HepG2 (cell line): Measurements from ENCODE around the gene TRIM6. TPM values are rescaled to one million over a fixed set of nuclear protein-coding genes. Genes with fewer than 3 reads are reported as not detected.

Experiments
- ATAC-seq: fragments of 200-7000 bp; cut with Tn5 transposase; 3 replicates; pipeline ENCODE4 v1.9.1; 2020; ENCODE audit warnings: mild to moderate bottlenecking, moderate library complexity
- BruUV-seq: library from RNA; stranded (reverse); fragments of 400-500 nt; replicated peaks from 2 replicates; lab custom pipeline; 2021; lab: Mats Ljungman, UMichigan
- CTCF ChIA-PET: fragments of 300-600 bp; formaldehyde crosslinking; extraction: SDS; loops from one replicate; lab custom pipeline; 2021; ENCODE audit warnings: low total read pairs, inconsistent platforms, low intra/inter-chr PET ratio; lab: Yijun Ruan, JAX
- POLR2A ChIA-PET: fragments of 350-600 bp; sonication (Branson Sonifier 250); formaldehyde crosslinking; loops from one replicate; lab custom pipeline; 2020; ENCODE audit warnings: antibody characterized with exemption, inconsistent platforms; lab: Yijun Ruan, JAX
- DNase-seq: peaks from one replicate; pipeline ENCODE4 v3.0.0-alpha.2; 2015; ENCODE audit warnings: low spot score
- FAIRE-seq: peaks from 3 replicates; lab custom pipeline; 2011; peaks lifted over from hg19 to GRCh38; lab: Jason Lieb, UNC
- H2AFZ ChIP-seq: one replicate; pipeline ENCODE4 v1.6.1; 2011; ENCODE audit warnings: low read length, inconsistent platforms
- H3K27ac ChIP-seq: fragments of 300-600 bp; 3 replicates; pipeline ENCODE4 v1.8.0; 2011; ENCODE audit warnings: mixed run types, mild to moderate bottlenecking, mixed read lengths, low read length, inconsistent platforms; ENCODE audit not compliant: insufficient read depth; ENCODE audit errors: extremely low read length
- H3K27me3 ChIP-seq, 2 experiments: fragments of 200-600 bp in 1 of 2; 2 replicates in 1 of 2; 3 replicates in 1 of 2; pipeline versions ENCODE4 v1.6.0 to v1.8.0; 2011; ENCODE audit warnings: low read length in 2 of 2, mild to moderate bottlenecking in 2 of 2, moderate library complexity in 2 of 2, inconsistent platforms in 1 of 2; ENCODE audit not compliant: insufficient read depth in 2 of 2, control insufficient read depth in 1 of 2
- H3K36me3 ChIP-seq, 2 experiments: fragments of 200-600 bp in 1 of 2; replicated peaks in 1 of 2; 2 replicates in 1 of 2; 3 replicates in 1 of 2; pipeline versions ENCODE4 v1.5.1 to v1.8.0; 2011; ENCODE audit warnings: low read length in 2 of 2, inconsistent platforms in 1 of 2; ENCODE audit not compliant: insufficient read depth in 2 of 2, control insufficient read depth in 1 of 2
- H3K4me1 ChIP-seq: 2 replicates; pipeline ENCODE4 v1.5.1; 2012; ENCODE audit warnings: low read length, inconsistent platforms; ENCODE audit not compliant: insufficient read depth
- H3K4me2 ChIP-seq: 2 replicates; pipeline ENCODE4 v1.6.0; 2011; ENCODE audit warnings: low read depth, low read length, inconsistent platforms
- H3K4me3 ChIP-seq, 3 experiments: fragments of 200-600 bp in 1 of 3; sonication (generic), shearing (Covaris generic) in 1 of 3; replicated peaks in 1 of 3; 2 replicates each; pipeline ENCODE4 v1.5.1; 2011 to 2016; ENCODE audit warnings: low read length in 3 of 3, inconsistent platforms in 2 of 3, low read depth in 2 of 3, mild to moderate bottlenecking in 2 of 3, control low read depth in 1 of 3, mixed read lengths in 1 of 3; ENCODE audit not compliant: insufficient read depth in 1 of 3
- H3K79me2 ChIP-seq: one replicate; pipeline ENCODE4 v1.6.1; 2011; ENCODE audit warnings: low read length, inconsistent platforms; ENCODE audit not compliant: insufficient read depth
- H3K9ac ChIP-seq: 2 replicates; pipeline ENCODE4 v1.6.0; 2011; ENCODE audit warnings: mild to moderate bottlenecking, low read depth, low read length, inconsistent platforms; ENCODE audit not compliant: insufficient read depth
- H3K9me3 ChIP-seq: 2 replicates; pipeline ENCODE4 v1.5.1; 2012; ENCODE audit warnings: mild to moderate bottlenecking, low read length
- H4K20me1 ChIP-seq: 2 replicates; pipeline ENCODE4 v1.6.0; 2011; ENCODE audit warnings: inconsistent platforms, mild to moderate bottlenecking, low read length, moderate library complexity; ENCODE audit not compliant: insufficient read depth
- KLF11 ChIP-seq: IDR thresholded peaks from 2 replicates; pipeline ENCODE4 v1.6.1; 2016; ENCODE audit warnings: missing compliant biosample characterization
- KLF16 ChIP-seq, 2 experiments: sonication (generic) in 1 of 2; formaldehyde crosslinking in 1 of 2; IDR thresholded peaks; 2 replicates each; pipeline versions ENCODE4 v1.6.1 to v1.8.0; 2016 to 2023; ENCODE audit warnings: missing genetic modification reagents in 2 of 2, missing compliant biosample characterization in 1 of 2
- MED8 ChIP-seq: sonication (generic); formaldehyde crosslinking; IDR thresholded peaks from 2 replicates; pipeline ENCODE4 v1.8.1; 2023; ENCODE audit warnings: mild to moderate bottlenecking, missing genetic modification reagents; ENCODE audit not compliant: insufficient replicate concordance
- RBM22 ChIP-seq: fragments of 200-400 bp; formaldehyde crosslinking; optimal IDR thresholded peaks from 2 replicates; pipeline ENCODE3; 2017; ENCODE audit warnings: mild to moderate bottlenecking, low read length, moderate library complexity
- SKI ChIP-seq: fragments of 450-650 bp; IDR thresholded peaks from one replicate; pipeline ENCODE4 v1.6.1; 2018; ENCODE audit warnings: mild to moderate bottlenecking; ENCODE audit not compliant: partially characterized antibody
- ZNF740 ChIP-seq: sonication (generic); formaldehyde crosslinking; IDR thresholded peaks from 2 replicates; pipeline ENCODE4 v1.4.0; 2020; ENCODE audit warnings: missing genetic modification reagents
- ZNF75D ChIP-seq: sonication (generic); formaldehyde crosslinking; IDR thresholded peaks from 2 replicates; pipeline ENCODE4 v1.8.1; 2023; ENCODE audit warnings: missing genetic modification reagents, mild to moderate bottlenecking, borderline replicate concordance
- ZNF766 ChIP-seq: sonication (generic); formaldehyde crosslinking; IDR thresholded peaks from 2 replicates; pipeline ENCODE4 v1.5.0; 2020; ENCODE audit warnings: missing genetic modification reagents, borderline replicate concordance
- ZNF816 ChIP-seq: sonication (generic); formaldehyde crosslinking; IDR thresholded peaks from 2 replicates; pipeline ENCODE4 v1.8.0; 2022; ENCODE audit warnings: missing genetic modification reagents, mild to moderate bottlenecking, borderline replicate concordance
- WGBS: methylation state at CpG from one replicate; pipeline ENCODE4 v1.1.6; 2017; ENCODE audit warnings: low lambda C conversion rate; 5-methylcytosine and 5-hydroxymethylcytosine counted together
- in situ Hi-C: cut with HindIII; loops from 2 replicates; pipeline ENCODE4 v1.10.0; 2017; ENCODE audit warnings: low pct_unique_long_range_greater_than_20kb; ENCODE audit not compliant: extremely low pct_ligation_motif_present
- intact Hi-C: fragments of 100-400 bp; cut with micrococcal nuclease; formaldehyde crosslinking; loops from one replicate; pipeline ENCODE4 v1.10.0; 2022; ENCODE audit not compliant: unreplicated experiment
- polyA plus RNA-seq, 8 experiments: library from polyadenylated mRNA; depleted of rRNA in 3 of 8; stranded (reverse) in 7 of 8; unstranded in 1 of 8; fragments of >200 nt; fragmentation: Illumina TruSeq in 4 of 8; extraction: Trizol in 4 of 8; gene quantifications; 2 replicates each; pipeline versions ENCODE4 v1.2.1 to v1.2.3, GENCODE V29; 2011 to 2016; ENCODE audit warnings: low read depth in 4 of 8, missing spikeins in 1 of 8, mixed read lengths in 1 of 8; ENCODE audit not compliant: insufficient read depth in 1 of 8
- total RNA-seq, 5 experiments: library from RNA; depleted of rRNA; stranded (reverse); fragments of >200 nt; fragmentation: Illumina TruSeq; extraction: Trizol; gene quantifications; 2 replicates each; pipeline ENCODE4 v1.2.3, GENCODE V29; 2016; ENCODE audit warnings: low read depth in 1 of 5

TRIM6 gene
- total and polyA plus RNA-seq, 2 of the 13 experiments (the other 11 are each of a cell fraction or from before 2014, with no cell fraction given): not detected

- Histone ChIP-seq H2AFZ (no peak overlapping the region), H3K27ac (no peak overlapping the region), H3K4me1 (no peaks in the 10 kb centered on the region), H3K4me2 (no peak overlapping the region), H3K4me3 (no peak overlapping the region), H3K79me2 (no peaks in the 10 kb centered on the region), H4K20me1 (no peaks in the 10 kb centered on the region), H3K9ac (no peak overlapping the region), H3K27me3 (no peaks in the 10 kb centered on the region; a peak in 1 of 5 replicates), H3K9me3 (no peaks in the 10 kb centered on the region), H3K36me3 (no peaks in the 10 kb centered on the region)
- BruUV-seq: no TSS peak
- in situ Hi-C loops: no loop called here
- 16% methylated on average over 2 of the region's 2 CpGs for WGBS
- POLR2A ChIA-PET: no interaction called here
- DNase-seq (no peak), ATAC-seq (no peak), FAIRE-seq (no peak)
- TF ChIP-seq SKI: no peak
- TF ChIP-seq KLF11: no peak
- no peak for TF ChIP-seq MED8 (CRISPR knock-in tag)
- CTCF ChIA-PET: no interaction called here
- intact Hi-C loops: no loop called here
Measured at GRCh38 chr11:5574654-5575053, 21.8 kb upstream of the TRIM6 start.

GRCh38 chr11:5575152-5575551 is 21.3 kb upstream of the TRIM6 start:
- FAIRE-seq (no peak), DNase-seq (no peak), ATAC-seq (no peak)
- no peak overlapping the region for H2AFZ ChIP-seq
- H3K36me3 ChIP-seq: no peaks in the 10 kb centered on the region
- intact Hi-C loops (no loop called here), in situ Hi-C loops (no loop called here)
- H3K27ac ChIP-seq: no peak overlapping the region
- TF ChIP-seq ZNF740 (CRISPR knock-in tag) (no peak), RBM22 (no peak), ZNF766 (CRISPR knock-in tag) (no peak), ZNF816 (CRISPR knock-in tag) (no peak), ZNF75D (no peak), KLF16 (CRISPR knock-in tag; IDR thresholded peaks at IDR 0.05) (no peak)
- CTCF ChIA-PET: no interaction called here
- no peaks in the 10 kb centered on the region for H3K4me1 ChIP-seq
- 3% methylated on average over 4 of the region's 4 CpGs for WGBS
- H4K20me1 ChIP-seq: no peaks in the 10 kb centered on the region
- no peak overlapping the region for H3K4me2 ChIP-seq
- H3K79me2 ChIP-seq: no peaks in the 10 kb centered on the region
- H3K9me3 ChIP-seq: no peaks in the 10 kb centered on the region
- no peak overlapping the region for H3K9ac ChIP-seq
- no peaks in the 10 kb centered on the region; a peak in 1 of 5 replicates for H3K27me3 ChIP-seq
- H3K4me3 ChIP-seq: no peak overlapping the region
- POLR2A ChIA-PET: no interaction called here
- BruUV-seq: no TSS peak
